GM18505 (cell line): Measurements from ENCODE around the gene EEA1.

Experiments used
- ATAC-seq: cut with Tn5 transposase; IDR thresholded peaks from one replicate; pipeline ENCODE4 v1.9.1; 2021; ENCODE audit not compliant: unreplicated experiment
- POLR2A ChIP-seq: IDR thresholded peaks from 4 replicates; pipeline ENCODE4 v1.6.1; 2011; ENCODE audit warnings: borderline replicate concordance; ENCODE audit not compliant: insufficient read depth, insufficient read length; ENCODE audit errors: extremely low read depth

The EEA1 gene

GRCh38 chr12:92732216-92732615, 196.9 kb downstream of the EEA1 start:
- no peak for ATAC-seq
- no peak for TF ChIP-seq POLR2A

GRCh38 chr12:92730758-92731157, 198.3 kb downstream of the EEA1 start:
- no peak for TF ChIP-seq POLR2A
- ATAC-seq = no peak

GRCh38 chr12:92729773-92730305, 199.3 kb downstream of the EEA1 start:
- TF ChIP-seq POLR2A = no peak
- no peak for ATAC-seq

- no peak for ATAC-seq
- no peak for TF ChIP-seq POLR2A
These were observed 202.2 kb downstream of the EEA1 start for GRCh38 chr12:92726850-92727249.

GRCh38 chr12:92722897-92723296, 206.2 kb downstream of the EEA1 start:
- no peak for ATAC-seq
- TF ChIP-seq POLR2A = no peak

- TF ChIP-seq POLR2A = no peak
- no peak for ATAC-seq
These were observed 207.4 kb downstream of the EEA1 start for GRCh38 chr12:92721656-92722055.

GRCh38 chr12:92721130-92721529, 208.0 kb downstream of the EEA1 start:
- ATAC-seq = no peak
- no peak for TF ChIP-seq POLR2A
